Measurements from ENCODE around the gene EHBP1L1. TPM values are rescaled to one million over a fixed set of nuclear protein-coding genes. Genes with fewer than 3 reads are reported as not detected.
A peak's percentile ranks its signal among the peaks of the same experiment; 100 is the strongest.

EHBP1L1 gene
- total and polyA plus RNA-seq, 2 of the 13 experiments (the other 11 are each of a cell fraction or from before 2014, with no cell fraction given): 8.3 to 10.6 TPM

DNA sequence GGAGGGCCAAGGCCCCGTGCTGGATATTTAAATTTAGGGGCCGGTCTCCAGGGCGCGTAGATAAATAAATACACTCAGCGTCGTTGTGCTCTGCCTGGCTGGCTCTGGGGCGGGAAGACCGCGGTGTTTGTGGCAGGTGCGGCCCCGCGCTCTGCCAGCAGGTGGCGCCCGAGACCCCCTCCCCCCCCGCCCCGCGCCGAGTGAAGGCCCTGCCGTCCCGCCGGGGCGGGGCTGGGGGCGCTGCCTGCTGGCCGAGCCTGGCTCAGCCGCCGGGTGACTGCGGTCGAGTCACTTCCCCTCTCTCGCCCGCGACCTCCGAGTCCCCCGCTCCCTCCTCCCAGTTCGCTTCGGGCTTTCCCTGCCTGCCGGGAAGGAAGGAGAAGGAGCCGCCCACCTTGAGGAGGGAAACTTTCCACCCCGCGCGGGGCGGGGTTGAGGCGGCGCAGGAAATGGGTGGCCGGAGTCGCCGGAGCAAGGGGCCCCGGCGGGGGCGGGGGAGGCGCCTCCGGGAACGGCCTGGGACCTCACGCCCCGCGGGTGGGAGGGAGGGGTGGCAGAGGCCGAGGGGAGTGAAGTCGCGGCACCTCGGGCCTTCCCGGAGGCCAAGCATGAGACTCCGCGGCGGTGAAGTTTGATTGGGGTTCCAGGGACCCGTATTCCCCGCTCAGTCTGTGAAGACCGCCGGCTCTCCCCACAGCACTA lies 1.6 kb upstream of the EHBP1L1 start (continued):
- no peak for TF ChIP-seq FIP1L1 (IDR thresholded peaks at IDR 0.05; ENCODE audit: borderline replicate concordance, insufficient read depth, low read depth, low read length)
- no peak for TF ChIP-seq NFYB (CRISPR knock-in tag; IDR thresholded peaks at IDR 0.05)
- no peak for TF ChIP-seq PCBP1 (IDR thresholded peaks at IDR 0.05; ENCODE audit: borderline replicate concordance, low read depth, low read length)
- TF ChIP-seq GLI4 (CRISPR knock-in tag; IDR thresholded peaks at IDR 0.05; ENCODE audit: borderline replicate concordance): no peak
- no peak for TF ChIP-seq HOXA7 (CRISPR knock-in tag; IDR thresholded peaks at IDR 0.05)
- TF ChIP-seq, protein P1, sequence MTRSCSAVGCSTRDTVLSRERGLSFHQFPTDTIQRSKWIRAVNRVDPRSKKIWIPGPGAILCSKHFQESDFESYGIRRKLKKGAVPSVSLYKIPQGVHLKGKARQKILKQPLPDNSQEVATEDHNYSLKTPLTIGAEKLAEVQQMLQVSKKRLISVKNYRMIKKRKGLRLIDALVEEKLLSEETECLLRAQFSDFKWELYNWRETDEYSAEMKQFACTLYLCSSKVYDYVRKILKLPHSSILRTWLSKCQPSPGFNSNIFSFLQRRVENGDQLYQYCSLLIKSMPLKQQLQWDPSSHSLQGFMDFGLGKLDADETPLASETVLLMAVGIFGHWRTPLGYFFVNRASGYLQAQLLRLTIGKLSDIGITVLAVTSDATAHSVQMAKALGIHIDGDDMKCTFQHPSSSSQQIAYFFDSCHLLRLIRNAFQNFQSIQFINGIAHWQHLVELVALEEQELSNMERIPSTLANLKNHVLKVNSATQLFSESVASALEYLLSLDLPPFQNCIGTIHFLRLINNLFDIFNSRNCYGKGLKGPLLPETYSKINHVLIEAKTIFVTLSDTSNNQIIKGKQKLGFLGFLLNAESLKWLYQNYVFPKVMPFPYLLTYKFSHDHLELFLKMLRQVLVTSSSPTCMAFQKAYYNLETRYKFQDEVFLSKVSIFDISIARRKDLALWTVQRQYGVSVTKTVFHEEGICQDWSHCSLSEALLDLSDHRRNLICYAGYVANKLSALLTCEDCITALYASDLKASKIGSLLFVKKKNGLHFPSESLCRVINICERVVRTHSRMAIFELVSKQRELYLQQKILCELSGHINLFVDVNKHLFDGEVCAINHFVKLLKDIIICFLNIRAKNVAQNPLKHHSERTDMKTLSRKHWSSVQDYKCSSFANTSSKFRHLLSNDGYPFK (CRISPR knock-in tag; IDR thresholded peaks at IDR 0.05; ENCODE audit: borderline replicate concordance): no peak
- no peak for TF ChIP-seq ZNF510 (CRISPR knock-in tag; IDR thresholded peaks at IDR 0.05; ENCODE audit: low read depth)
- TF ChIP-seq ZNF780A (CRISPR knock-in tag; IDR thresholded peaks at IDR 0.05): no peak
- no peak for TF ChIP-seq ZNF709 (CRISPR knock-in tag; IDR thresholded peaks at IDR 0.05)
- no peak for TF ChIP-seq RFX5 (IDR thresholded peaks at IDR 0.05; ENCODE audit: low read depth, low read length)
- no peak for TF ChIP-seq ZNF790 (CRISPR knock-in tag; IDR thresholded peaks at IDR 0.05; ENCODE audit: borderline replicate concordance)
- TF ChIP-seq REPIN1 (CRISPR knock-in tag; IDR thresholded peaks at IDR 0.05; ENCODE audit: borderline replicate concordance, low read depth): no peak
- no peak for TF ChIP-seq ZNF879 (CRISPR knock-in tag; IDR thresholded peaks at IDR 0.05)
- no peak for TF ChIP-seq KAT2B (IDR thresholded peaks at IDR 0.05; ENCODE audit: borderline replicate concordance, low read depth, low read length)
- no peak for TF ChIP-seq NR2F6 (IDR thresholded peaks at IDR 0.05)
- no peak for TF ChIP-seq NR2F6 (CRISPR knock-in tag; IDR thresholded peaks at IDR 0.05)
- TF ChIP-seq ZNF530 (CRISPR knock-in tag; IDR thresholded peaks at IDR 0.05; ENCODE audit: low read depth): no peak
- peak; percentile 54; the same call in 1 of the 2 replicates for TF ChIP-seq TBX2 (CRISPR knock-in tag; IDR thresholded peaks at IDR 0.05; ENCODE audit: borderline replicate concordance)
- TF ChIP-seq CBFB (CRISPR knock-in tag; IDR thresholded peaks at IDR 0.05): no peak
- TF ChIP-seq ZNF749 (CRISPR knock-in tag; IDR thresholded peaks at IDR 0.05; ENCODE audit: borderline replicate concordance): no peak
- TF ChIP-seq ONECUT2 (CRISPR knock-in tag; IDR thresholded peaks at IDR 0.05): 0 out of 2 replicates have a peak, but pooled peaks have one; percentile 9
- no peak for TF ChIP-seq ZNF160 (CRISPR knock-in tag; IDR thresholded peaks at IDR 0.05)
- no peak for TF ChIP-seq ZNF703 (CRISPR knock-in tag; IDR thresholded peaks at IDR 0.05; ENCODE audit: borderline replicate concordance)
- TF ChIP-seq ZNF383 (CRISPR knock-in tag; IDR thresholded peaks at IDR 0.05; ENCODE audit: borderline replicate concordance): no peak
- TF ChIP-seq ZNF101 (CRISPR knock-in tag; IDR thresholded peaks at IDR 0.05; ENCODE audit: borderline replicate concordance, low read depth): no peak
- TF ChIP-seq DMTF1 (CRISPR knock-in tag; IDR thresholded peaks at IDR 0.05): no peak
- no peak for TF ChIP-seq POLR2A (IDR thresholded peaks at IDR 0.05; ENCODE audit: insufficient read depth in 1 of 2, low read depth in 2 of 2, low read length in 2 of 2)
- TF ChIP-seq ZNF230 (CRISPR knock-in tag; IDR thresholded peaks at IDR 0.05): no peak

Measured in HepG2 (cell line).